ENCODE results near the gene WNT5A. TPM values are rescaled to one million over a fixed set of nuclear protein-coding genes. Genes with fewer than 3 reads are reported as not detected.

The WNT5A gene
- total and polyA plus RNA-seq, 2 donors (not counting 1 experiment from before 2014, with no cell fraction given): 117 to 224 TPM

GRCh38 chr3:55531321-55531720 lies 44.2 kb upstream of the WNT5A start:
- Histone ChIP-seq H3K9ac (ENCODE audit: insufficient read depth, low read length) (no peak overlapping the region), H3K36me3 (ENCODE audit: control insufficient read depth, insufficient read depth, low read length) (no peaks in the 10 kb centered on the region), H3K9me3 (ENCODE audit: control insufficient read depth, insufficient read depth, low read depth, low read length) (no peaks in the 10 kb centered on the region), H3K27ac (ENCODE audit: insufficient read depth, low read length) (no peak overlapping the region), H3K79me2 (ENCODE audit: control insufficient read depth, insufficient read depth, low read length) (no peaks in the 10 kb centered on the region), H3K4me3 (replicated peaks in 1 of 4; ENCODE audit: control extremely low read depth in 1 of 4, insufficient read depth in 1 of 4, low read depth in 3 of 4, low read length in 4 of 4) (no peak overlapping the region), H4K20me1 (ENCODE audit: control insufficient read depth, extremely low read depth, insufficient read depth, low read length) (no peaks in the 10 kb centered on the region), H3K4me1 (ENCODE audit: control insufficient read depth, extremely low read depth, insufficient read depth, low read length) (no peaks in the 10 kb centered on the region), H3K4me2 (ENCODE audit: extremely low read depth, insufficient read depth, low read length) (no peak overlapping the region), H2AFZ (ENCODE audit: low read length) (no peak overlapping the region), H3K27me3 (ENCODE audit: control insufficient read depth, insufficient read depth, low read length) (no peaks in the 10 kb centered on the region)
- no peak for DNase-seq (ENCODE audit: low read depth in 2 of 2)
- TF ChIP-seq CTCF (conservative IDR thresholded peaks at IDR 0.05 in 1 of 2, IDR thresholded peaks at IDR 0.05 in 1 of 2; ENCODE audit: low read depth in 1 of 2, low read length in 2 of 2) (no peak), EZH2 (IDR thresholded peaks at IDR 0.05; ENCODE audit: low read length, missing control alignments) (no peak)

- TF ChIP-seq CTCF (conservative IDR thresholded peaks at IDR 0.05 in 1 of 2, IDR thresholded peaks at IDR 0.05 in 1 of 2; ENCODE audit: low read depth in 1 of 2, low read length in 2 of 2) (no peak), EZH2 (IDR thresholded peaks at IDR 0.05; ENCODE audit: low read length, missing control alignments) (no peak)
- Histone ChIP-seq H3K27ac (ENCODE audit: insufficient read depth, low read length) (no peak overlapping the region), H3K4me3 (replicated peaks in 1 of 4; ENCODE audit: control extremely low read depth in 1 of 4, insufficient read depth in 1 of 4, low read depth in 3 of 4, low read length in 4 of 4) (no peak overlapping the region), H3K36me3 (ENCODE audit: control insufficient read depth, insufficient read depth, low read length) (no peaks in the 10 kb centered on the region), H3K27me3 (ENCODE audit: control insufficient read depth, insufficient read depth, low read length) (no peaks in the 10 kb centered on the region), H3K9me3 (ENCODE audit: control insufficient read depth, insufficient read depth, low read depth, low read length) (no peaks in the 10 kb centered on the region), H3K79me2 (ENCODE audit: control insufficient read depth, insufficient read depth, low read length) (no peaks in the 10 kb centered on the region), H4K20me1 (ENCODE audit: control insufficient read depth, extremely low read depth, insufficient read depth, low read length) (no peaks in the 10 kb centered on the region), H3K9ac (ENCODE audit: insufficient read depth, low read length) (no peak overlapping the region), H3K4me2 (ENCODE audit: extremely low read depth, insufficient read depth, low read length) (no peak overlapping the region), H2AFZ (ENCODE audit: low read length) (no peak overlapping the region), H3K4me1 (ENCODE audit: control insufficient read depth, extremely low read depth, insufficient read depth, low read length) (no peaks in the 10 kb centered on the region)
- DNase-seq (ENCODE audit: low read depth in 2 of 2): no peak
Measured at GRCh38 chr3:55527361-55527760, 40.3 kb upstream of the WNT5A start.

- TF ChIP-seq CTCF (conservative IDR thresholded peaks at IDR 0.05 in 1 of 2, IDR thresholded peaks at IDR 0.05 in 1 of 2; ENCODE audit: low read depth in 1 of 2, low read length in 2 of 2) (no peak), EZH2 (IDR thresholded peaks at IDR 0.05; ENCODE audit: low read length, missing control alignments) (no peak)
- H3K27ac ChIP-seq (ENCODE audit: insufficient read depth, low read length): no peak overlapping the region
- H3K27me3 ChIP-seq (ENCODE audit: control insufficient read depth, insufficient read depth, low read length): no peaks in the 10 kb centered on the region
- no peak overlapping the region for H2AFZ ChIP-seq (ENCODE audit: low read length)
- H3K9me3 ChIP-seq (ENCODE audit: control insufficient read depth, insufficient read depth, low read depth, low read length): no peaks in the 10 kb centered on the region
- no peaks in the 10 kb centered on the region for H3K79me2 ChIP-seq (ENCODE audit: control insufficient read depth, insufficient read depth, low read length)
- H3K9ac ChIP-seq (ENCODE audit: insufficient read depth, low read length): no peak overlapping the region
- no peaks in the 10 kb centered on the region for H3K36me3 ChIP-seq (ENCODE audit: control insufficient read depth, insufficient read depth, low read length)
- H3K4me3 ChIP-seq (replicated peaks in 1 of 4; ENCODE audit: control extremely low read depth in 1 of 4, insufficient read depth in 1 of 4, low read depth in 3 of 4, low read length in 4 of 4): no peak overlapping the region
- no peaks in the 10 kb centered on the region for H4K20me1 ChIP-seq (ENCODE audit: control insufficient read depth, extremely low read depth, insufficient read depth, low read length)
- H3K4me2 ChIP-seq (ENCODE audit: extremely low read depth, insufficient read depth, low read length): no peak overlapping the region
- no peak for DNase-seq (ENCODE audit: low read depth in 2 of 2)
- H3K4me1 ChIP-seq (ENCODE audit: control insufficient read depth, extremely low read depth, insufficient read depth, low read length): no peaks in the 10 kb centered on the region
Measured at GRCh38 chr3:55526332-55527030, 39.4 kb upstream of the WNT5A start.
